Osteocyte (in vitro differentiated cells): ENCODE data around the gene TADA1. TPM values are rescaled to one million over a fixed set of nuclear protein-coding genes. Genes with fewer than 3 reads are reported as not detected.

Experiments
- DNase-seq: peaks from one replicate; pipeline ENCODE4 v3.0.0; 2021; ENCODE audit warnings: mixed read lengths; ENCODE audit not compliant: unreplicated experiment; ENCODE audit errors: extremely low spot score
- H3K27ac Mint-ChIP-seq: one replicate; pipeline ENCODE4 v1.8.0; 2021; ENCODE audit warnings: mild to moderate bottlenecking, mixed read lengths; ENCODE audit not compliant: unreplicated experiment
- H3K27me3 Mint-ChIP-seq: one replicate; pipeline ENCODE4 v1.8.0; 2021; ENCODE audit warnings: mixed read lengths; ENCODE audit not compliant: unreplicated experiment
- H3K36me3 Mint-ChIP-seq: one replicate; pipeline ENCODE4 v1.8.0; 2021; ENCODE audit warnings: mixed read lengths; ENCODE audit not compliant: unreplicated experiment
- H3K4me1 Mint-ChIP-seq: one replicate; pipeline ENCODE4 v1.8.0; 2021; ENCODE audit warnings: mixed read lengths; ENCODE audit not compliant: unreplicated experiment
- H3K4me3 Mint-ChIP-seq: one replicate; pipeline ENCODE4 v1.8.0; 2021; ENCODE audit warnings: mild to moderate bottlenecking, moderate library complexity, mixed read lengths; ENCODE audit not compliant: unreplicated experiment
- H3K9me3 Mint-ChIP-seq: one replicate; pipeline ENCODE4 v1.8.0; 2021; ENCODE audit warnings: mixed read lengths; ENCODE audit not compliant: unreplicated experiment
- CTCF ChIP-seq: fragments of 200-600 bp; sonication (generic); IDR thresholded peaks from 2 replicates; pipeline ENCODE4 v1.5.0; 2021; ENCODE audit warnings: antibody characterized with exemption, mild to moderate bottlenecking, moderate library complexity
- total RNA-seq: library from RNA; stranded (reverse); gene quantifications from 2 replicates; pipeline ENCODE4 v1.2.1, GENCODE V29; 2021

The TADA1 gene
- total RNA-seq, 1 donor from 2014 or later, result 9.8 TPM

GRCh38 chr1:166900987-166901386 is 24.9 kb upstream of the TADA1 start:
- Mint-ChIP-seq H3K27ac (no peak overlapping the region), H3K4me1 (no peaks in the 10 kb centered on the region), H3K36me3 (no peaks in the 10 kb centered on the region), H3K27me3 (peaks cover 45% of the 10 kb centered on the region), H3K9me3 (no peaks in the 10 kb centered on the region), H3K4me3 (no peak overlapping the region)
- DNase-seq, result no peak
- no peak for TF ChIP-seq CTCF

GRCh38 chr1:166899769-166900168 is 23.7 kb upstream of the TADA1 start:
- no peak for TF ChIP-seq CTCF
- Mint-ChIP-seq H3K36me3 (no peaks in the 10 kb centered on the region), H3K4me3 (no peak overlapping the region), H3K27me3 (peaks cover 51% of the 10 kb centered on the region), H3K9me3 (no peaks in the 10 kb centered on the region), H3K27ac (no peak overlapping the region), H3K4me1 (no peaks in the 10 kb centered on the region)
- no peak for DNase-seq

GRCh38 chr1:166895766-166896165 is 19.7 kb upstream of the TADA1 start:
- no peaks in the 10 kb centered on the region for H3K9me3 Mint-ChIP-seq
- no peaks in the 10 kb centered on the region for H3K36me3 Mint-ChIP-seq
- no peak overlapping the region for H3K4me3 Mint-ChIP-seq
- no peak for TF ChIP-seq CTCF
- H3K27me3 Mint-ChIP-seq, result peaks cover 70% of the 10 kb centered on the region
- no peaks in the 10 kb centered on the region for H3K4me1 Mint-ChIP-seq
- no peak overlapping the region for H3K27ac Mint-ChIP-seq
- DNase-seq, result no peak

- H3K9me3 Mint-ChIP-seq, result no peaks in the 10 kb centered on the region
- H3K4me3 Mint-ChIP-seq, result no peak overlapping the region
- no peak overlapping the region for H3K27ac Mint-ChIP-seq
Observed at GRCh38 chr1:166889776-166890175, 13.7 kb upstream of the TADA1 start.

More at GRCh38 chr1:166889776-166890175, 13.7 kb upstream of the TADA1 start:
- Mint-ChIP-seq H3K36me3 (no peaks in the 10 kb centered on the region), H3K4me1 (no peaks in the 10 kb centered on the region), H3K27me3 (peaks cover 75% of the 10 kb centered on the region)
- no peak for TF ChIP-seq CTCF
- DNase-seq, result no peak
